Common myeloid progenitor, CD34-positive (primary cell): ENCODE data around the gene MED12L.

ENCODE experiments used
- CTCF ChIA-PET: fragments of 350-600 bp; sonication (Branson Sonifier 250); formaldehyde crosslinking; loops from one replicate; lab custom pipeline; 2021; ENCODE audit warnings: antibody characterized with exemption; lab: Charles Lee
- POLR2A ChIA-PET: fragments of 350-600 bp; sonication (Branson Sonifier 250); formaldehyde crosslinking; loops from one replicate; lab custom pipeline; 2021; ENCODE audit warnings: antibody characterized with exemption; lab: Charles Lee
- DNase-seq, 3 donors: peaks; one replicate each; pipeline versions ENCODE4 v3.0.0 to v3.0.0-alpha.2; 2013
- H3K27ac ChIP-seq, 2 experiments: 1 replicate in 1 of 2; 2 replicates in 1 of 2; pipeline ENCODE4 v1.7.0; 2013; ENCODE audit warnings: inconsistent platforms in 2 of 2, low read length in 2 of 2, mild to moderate bottlenecking in 2 of 2, low read depth in 1 of 2, moderate library complexity in 1 of 2; ENCODE audit not compliant: severe bottlenecking in 2 of 2, insufficient read depth in 1 of 2, poor library complexity in 1 of 2
- H3K27me3 ChIP-seq, 5 experiments: replicated peaks in 2 of 5; 1 replicate in 3 of 5; 2 replicates in 2 of 5; pipeline versions ENCODE4 v1.6.1 to v1.7.0; 2013; ENCODE audit warnings: low read length in 4 of 5, mild to moderate bottlenecking in 2 of 5, moderate library complexity in 2 of 5, inconsistent platforms in 1 of 5; ENCODE audit not compliant: insufficient read depth in 5 of 5, control insufficient read depth in 4 of 5
- H3K36me3 ChIP-seq, 4 experiments: 1 replicate in 2 of 4; 2 replicates in 2 of 4; pipeline versions ENCODE4 v1.6.1 to v1.7.0; 2013; ENCODE audit warnings: low read length in 3 of 4, control low read depth in 1 of 4, mild to moderate bottlenecking in 1 of 4; ENCODE audit not compliant: control insufficient read depth in 4 of 4, insufficient read depth in 4 of 4
- H3K4me1 ChIP-seq, 4 experiments: 1 replicate in 3 of 4; 2 replicates in 1 of 4; pipeline versions ENCODE4 v1.6.1 to v1.7.1; 2013; ENCODE audit warnings: low read length in 3 of 4, mild to moderate bottlenecking in 3 of 4, control low read depth in 1 of 4, inconsistent platforms in 1 of 4, moderate library complexity in 1 of 4; ENCODE audit not compliant: control insufficient read depth in 4 of 4, insufficient read depth in 4 of 4; ENCODE audit errors: control extremely low read depth in 1 of 4
- H3K4me3 ChIP-seq, 7 experiments: 1 replicate in 4 of 7; 2 replicates in 3 of 7; pipeline versions ENCODE4 v1.5.1 to v1.7.0; 2013; ENCODE audit warnings: mild to moderate bottlenecking in 7 of 7, low read length in 6 of 7, moderate library complexity in 6 of 7, inconsistent platforms in 2 of 7, low read depth in 2 of 7, control low read depth in 1 of 7; ENCODE audit not compliant: insufficient read depth in 4 of 7, control insufficient read depth in 1 of 7; ENCODE audit errors: extremely low read depth in 1 of 7
- H3K9me3 ChIP-seq, 5 experiments: 1 replicate in 4 of 5; 2 replicates in 1 of 5; pipeline versions ENCODE4 v1.6.1 to v1.7.1; 2013; ENCODE audit warnings: low read length in 4 of 5, mild to moderate bottlenecking in 2 of 5, inconsistent platforms in 1 of 5, low read depth in 1 of 5, moderate library complexity in 1 of 5; ENCODE audit not compliant: control insufficient read depth in 4 of 5, insufficient read depth in 2 of 5; ENCODE audit errors: control extremely low read depth in 1 of 5
- WGBS: methylation state at CpG from one replicate; pipeline ENCODE4 v1.1.5; 2013; ENCODE audit not compliant: insufficient coverage; 5-methylcytosine and 5-hydroxymethylcytosine counted together

The MED12L gene

DNA sequence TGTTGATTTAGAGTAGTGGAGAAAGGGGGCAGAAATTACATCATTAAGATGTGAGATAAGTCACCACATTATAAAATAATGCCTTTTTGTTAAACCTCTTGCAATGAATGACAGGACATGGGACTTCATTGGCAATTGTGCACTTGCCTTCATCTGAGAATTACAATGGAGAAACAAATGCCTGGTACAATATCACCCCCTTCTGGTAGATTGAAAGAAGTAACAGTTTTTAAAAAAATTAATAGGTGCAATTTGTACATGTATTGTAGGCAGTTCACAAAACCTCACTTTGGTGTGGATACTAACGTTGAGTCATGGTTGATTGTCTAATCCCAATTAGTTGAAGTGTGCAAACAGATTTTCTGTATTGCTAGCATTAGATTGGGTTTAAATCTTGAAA lies 197.5 kb downstream of the MED12L start:
- no peaks in the 10 kb centered on the region for H3K27me3 ChIP-seq
- WGBS = 0% methylated on average over 1 of the region's 1 CpG
- ChIA-PET CTCF (interaction anchor here (0.7 to 6.3 kb wide), 13 partner anchors 9 to 356 kb away, joined by 3 to 227 read pairs (median 4); no protein-coding TSS in a partner anchor), POLR2A (no interaction called here)
- no peak overlapping the region for H3K27ac ChIP-seq
- DNase-seq = peak; percentile 76 to 87 (median 84)
- H3K36me3 ChIP-seq = peaks cover 0 to 3% (median under 1%) of the 10 kb centered on the region in 4 experiments
- peaks cover 31 to 51% (median 42%) of the 10 kb centered on the region in 4 experiments for H3K4me1 ChIP-seq
- H3K4me3 ChIP-seq = no peak overlapping the region
- no peaks in the 10 kb centered on the region for H3K9me3 ChIP-seq

GRCh38 chr3:151283387-151283786 lies 197.9 kb downstream of the MED12L start:
- Histone ChIP-seq H3K36me3 (peaks cover 0 to 3% (median under 1%) of the 10 kb centered on the region in 4 experiments), H3K4me3 (no peak overlapping the region), H3K27me3 (no peaks in the 10 kb centered on the region), H3K27ac (no peak overlapping the region), H3K9me3 (no peaks in the 10 kb centered on the region), H3K4me1 (peaks cover 29 to 46% (median 38%) of the 10 kb centered on the region in 4 experiments)
- WGBS = 60% methylated on average over 1 of the region's 4 CpGs
- POLR2A ChIA-PET = no interaction called here
- CTCF ChIA-PET = interaction anchor here (0.7 to 6.6 kb wide), 11 partner anchors 47 to 357 kb away, joined by 3 to 227 read pairs (median 6); no protein-coding TSS in a partner anchor
- no peak for DNase-seq

DNA sequence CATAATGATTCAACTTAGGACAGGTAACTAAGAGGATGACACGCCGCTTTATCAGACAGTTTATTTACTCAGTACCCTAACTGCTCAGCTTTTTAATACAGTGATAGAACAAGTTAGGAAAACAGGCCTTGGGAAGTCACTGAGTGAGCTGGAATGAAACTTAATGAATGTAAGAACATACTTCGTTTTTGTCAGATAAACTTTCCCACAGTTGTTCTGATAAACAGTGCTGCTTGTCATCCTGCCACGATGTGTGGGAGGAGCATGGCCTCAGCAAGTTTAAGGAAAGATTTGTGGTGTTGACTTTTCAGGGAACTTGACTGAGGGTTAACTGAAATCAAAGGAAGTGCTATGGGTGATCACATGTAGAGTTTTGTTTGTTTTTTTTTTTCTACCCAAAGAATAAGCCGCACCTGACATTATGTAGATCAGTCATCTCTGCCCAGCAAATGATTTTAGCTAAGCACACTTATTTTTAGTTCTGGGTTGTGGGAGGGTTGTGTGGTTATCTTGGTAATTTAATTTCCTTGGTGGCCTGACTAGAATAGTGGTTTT lies 198.5 kb downstream of the MED12L start:
- Histone ChIP-seq H3K9me3 (no peaks in the 10 kb centered on the region), H3K4me1 (peaks cover 24 to 40% (median 32%) of the 10 kb centered on the region in 4 experiments), H3K27ac (peak overlapping the region in 1 of 2 experiments; percentile 50), H3K27me3 (no peaks in the 10 kb centered on the region), H3K36me3 (peaks cover 0 to 3% (median under 1%) of the 10 kb centered on the region in 4 experiments), H3K4me3 (peak overlapping the region in 2 of 7 experiments; percentile 9 to 35)
- POLR2A ChIA-PET = no interaction called here
- peak in 2 of 3 donors; percentile 30 to 41 for DNase-seq
- CTCF ChIA-PET = interaction anchor here (0.7 to 6.6 kb wide), 9 partner anchors 8 to 116 kb away, joined by 3 to 64 read pairs (median 3); no protein-coding TSS in a partner anchor
- WGBS = 50% methylated on average over 4 of the region's 5 CpGs

- Histone ChIP-seq H3K4me3 (no peak overlapping the region), H3K27me3 (no peaks in the 10 kb centered on the region), H3K36me3 (no peaks in the 10 kb centered on the region), H3K27ac (no peak overlapping the region), H3K9me3 (no peaks in the 10 kb centered on the region), H3K4me1 (peaks cover 11 to 22% (median 16%) of the 10 kb centered on the region in 4 experiments)
- ChIA-PET CTCF (interaction anchor here (2.3 to 6.6 kb wide), 2 partner anchors 59 to 118 kb away, joined by 13 to 64 read pairs; no protein-coding TSS in a partner anchor), POLR2A (interaction anchor here (1.2 kb wide), 1 partner anchor 53 kb away, joined by 3 read pairs; no protein-coding TSS in a partner anchor)
- 60% methylated on average over 1 of the region's 1 CpG for WGBS
- no peak for DNase-seq
These were observed 200.5 kb downstream of the MED12L start for GRCh38 chr3:151285940-151286339.

- Histone ChIP-seq H3K36me3 (peaks cover 0 to 5% (median 1%) of the 10 kb centered on the region in 4 experiments), H3K4me3 (no peak overlapping the region), H3K4me1 (peaks cover under 1 to 5% (median 3%) of the 10 kb centered on the region in 4 experiments), H3K27ac (no peak overlapping the region), H3K9me3 (no peaks in the 10 kb centered on the region), H3K27me3 (no peaks in the 10 kb centered on the region)
- no peak for DNase-seq
- no CpG with 5 or more reads among the region's 3 CpGs for WGBS
- ChIA-PET POLR2A (no interaction called here), CTCF (interaction anchor here (0.7 to 6.6 kb wide), 6 partner anchors 10 to 136 kb away, joined by 3 to 64 read pairs (median 4); no protein-coding TSS in a partner anchor)
These were observed 204.0 kb downstream of the MED12L start for GRCh38 chr3:151289445-151289844.

DNA sequence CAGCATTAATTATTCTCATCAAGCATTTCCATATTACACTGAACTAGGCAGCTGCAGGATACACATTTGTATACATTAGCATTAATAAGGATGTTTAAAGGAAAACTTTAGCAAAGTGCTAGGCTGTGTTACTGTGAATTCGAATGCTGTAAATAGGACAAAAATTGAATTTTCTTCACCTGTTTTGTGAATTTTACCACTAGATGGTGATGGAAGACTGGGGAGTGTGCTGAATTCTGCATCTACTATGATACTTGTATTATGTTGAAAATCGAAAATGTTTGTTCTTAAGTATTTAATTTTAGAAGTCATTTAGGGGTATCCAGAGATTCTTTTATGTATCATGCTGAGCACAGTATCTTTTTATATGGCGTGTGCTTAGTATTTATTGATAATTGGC lies 205.2 kb downstream of the MED12L start:
- WGBS = 100% methylated on average over 1 of the region's 3 CpGs
- peak in 2 of 3 donors; percentile 57 to 62 for DNase-seq
- CTCF ChIA-PET = interaction anchor here (2.4 kb wide), 1 partner anchor 548 kb away, joined by 6 read pairs; no protein-coding TSS in a partner anchor

DNA sequence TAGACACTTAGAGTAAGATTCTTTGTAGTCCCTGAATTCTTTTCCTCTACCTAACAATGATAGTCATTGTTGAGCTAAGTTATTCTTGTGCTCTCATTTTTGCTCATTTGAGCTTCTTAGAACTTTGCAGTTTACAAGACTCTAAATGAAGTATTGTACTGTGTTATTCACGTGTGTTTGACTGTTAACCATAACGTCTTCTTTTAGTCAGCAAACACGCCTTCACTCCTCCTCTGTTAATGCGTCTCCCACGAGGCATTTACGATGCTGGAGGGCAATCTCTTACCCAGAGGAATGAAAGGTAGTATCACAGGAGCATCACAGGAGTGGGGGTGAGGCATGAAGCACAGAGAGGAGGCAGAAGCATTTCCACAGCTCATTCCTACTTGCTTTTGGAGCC lies 207.7 kb downstream of the MED12L start:
- ChIA-PET POLR2A (interaction anchor here (0.6 kb wide), 1 partner anchor 120 kb away, joined by 3 read pairs; no protein-coding TSS in a partner anchor), CTCF (interaction anchor here (0.9 to 1.9 kb wide), 8 partner anchors 8 to 1152 kb away, joined by 3 to 6 read pairs (median 3); no protein-coding TSS in a partner anchor)
- DNase-seq = no peak
- WGBS = 95% methylated on average over 6 of the region's 6 CpGs
- no peaks in the 10 kb centered on the region for H3K4me1 ChIP-seq
- no peak overlapping the region for H3K4me3 ChIP-seq
- peaks cover 0 to 15% (median 3%) of the 10 kb centered on the region in 4 experiments for H3K36me3 ChIP-seq
- H3K27ac ChIP-seq = no peak overlapping the region
- H3K27me3 ChIP-seq = no peaks in the 10 kb centered on the region
- no peaks in the 10 kb centered on the region for H3K9me3 ChIP-seq

More for the DNA sequence above, 205.2 kb downstream of the MED12L start:
- Histone ChIP-seq H3K36me3 (peaks cover 0 to 10% (median 1%) of the 10 kb centered on the region in 4 experiments), H3K27me3 (no peaks in the 10 kb centered on the region), H3K9me3 (no peaks in the 10 kb centered on the region), H3K4me1 (no peaks in the 10 kb centered on the region), H3K4me3 (no peak overlapping the region), H3K27ac (no peak overlapping the region)
- POLR2A ChIA-PET = no interaction called here
